Fibroblast of lung (primary cell): Measurements from ENCODE around the gene PTPRE. TPM values are rescaled to one million over a fixed set of nuclear protein-coding genes. Genes with fewer than 3 reads are reported as not detected.

Source experiments
- DNase-seq, 2 donors: peaks; one replicate each; pipeline versions ENCODE4 v3.0.0 to v3.0.0-alpha.2; 2010; ENCODE audit warnings: low read depth in 2 of 2
- H2AFZ ChIP-seq: 2 replicates; pipeline ENCODE4 v1.5.1; 2012; ENCODE audit warnings: low read length, control low read depth, inconsistent platforms
- H3K27ac ChIP-seq: 2 replicates; pipeline ENCODE4 v1.5.1; 2011; ENCODE audit warnings: low read length, control low read depth; ENCODE audit not compliant: insufficient read depth
- H3K27me3 ChIP-seq: 2 replicates; pipeline ENCODE4 v1.5.1; 2011; ENCODE audit warnings: mild to moderate bottlenecking, low read length; ENCODE audit not compliant: control insufficient read depth, insufficient read depth
- H3K36me3 ChIP-seq: 2 replicates; pipeline ENCODE4 v1.5.1; 2011; ENCODE audit warnings: low read length; ENCODE audit not compliant: control insufficient read depth, insufficient read depth
- H3K4me1 ChIP-seq: 2 replicates; pipeline ENCODE4 v1.5.1; 2011; ENCODE audit warnings: low read length; ENCODE audit not compliant: control insufficient read depth, insufficient read depth; ENCODE audit errors: extremely low read depth
- H3K4me2 ChIP-seq: 2 replicates; pipeline ENCODE4 v1.5.1; 2011; ENCODE audit warnings: low read length, control low read depth; ENCODE audit not compliant: insufficient read depth; ENCODE audit errors: extremely low read depth
- H3K4me3 ChIP-seq, 4 experiments: fragments of 200-600 bp in 1 of 4; sonication (generic) in 1 of 4; replicated peaks in 1 of 4; 2 replicates each; pipeline ENCODE4 v1.5.1; 2011 to 2016; ENCODE audit warnings: low read length in 4 of 4, low read depth in 3 of 4, mild to moderate bottlenecking in 3 of 4, control low read depth in 2 of 4, inconsistent platforms in 1 of 4, mixed read lengths in 1 of 4; ENCODE audit not compliant: insufficient read depth in 1 of 4; ENCODE audit errors: control extremely low read depth in 1 of 4
- H3K79me2 ChIP-seq: 2 replicates; pipeline ENCODE4 v1.5.1; 2012; ENCODE audit warnings: mild to moderate bottlenecking, low read length, inconsistent platforms; ENCODE audit not compliant: control insufficient read depth, insufficient read depth
- H3K9ac ChIP-seq: 2 replicates; pipeline ENCODE4 v1.5.1; 2011; ENCODE audit warnings: mild to moderate bottlenecking, low read length, control low read depth; ENCODE audit not compliant: insufficient read depth
- H3K9me3 ChIP-seq: 2 replicates; pipeline ENCODE4 v1.5.1; 2012; ENCODE audit warnings: low read depth, low read length; ENCODE audit not compliant: control insufficient read depth, insufficient read depth
- H4K20me1 ChIP-seq: 2 replicates; pipeline ENCODE4 v1.5.1; 2011; ENCODE audit warnings: low read length; ENCODE audit not compliant: control insufficient read depth, insufficient read depth; ENCODE audit errors: extremely low read depth
- CTCF ChIP-seq, 2 donors: IDR thresholded peaks in 1 of 2; conservative IDR thresholded peaks in 1 of 2; 1 replicate in 1 of 2; 2 replicates in 1 of 2; pipeline ENCODE4 v1.5.1; 2011 to 2012; ENCODE audit warnings: low read length in 2 of 2, control low read depth in 1 of 2, inconsistent platforms in 1 of 2, low read depth in 1 of 2, mild to moderate bottlenecking in 1 of 2
- EZH2 ChIP-seq: IDR thresholded peaks from 2 replicates; pipeline ENCODE4 v1.5.1; 2012; ENCODE audit warnings: low read length, control low read depth, mild to moderate bottlenecking; ENCODE audit errors: missing control alignments
- polyA plus RNA-seq, 2 donors: library from polyadenylated mRNA; depleted of rRNA in 1 of 2; stranded (reverse) in 1 of 2; unstranded in 1 of 2; fragments of >200 nt; gene quantifications; 2 replicates each; pipeline ENCODE4 v1.2.1, GENCODE V29; 2011 to 2012; ENCODE audit warnings: missing spikeins in 1 of 2
- total RNA-seq: library from RNA; depleted of rRNA; stranded (reverse); fragments of >200 nt; gene quantifications from 2 replicates; pipeline ENCODE4 v1.2.1, GENCODE V29; 2014

Gene PTPRE
- total and polyA plus RNA-seq, 2 donors (not counting 1 experiment from before 2014, with no cell fraction given), result 0.75 to 1.8 TPM

GRCh38 chr10:128055061-128055868 lies 148.4 kb downstream of the PTPRE start:
- Histone ChIP-seq H2AFZ (no peak overlapping the region), H3K79me2 (no peaks in the 10 kb centered on the region), H3K36me3 (no peaks in the 10 kb centered on the region), H3K4me3 (no peak overlapping the region), H3K27me3 (no peaks in the 10 kb centered on the region), H3K9me3 (no peaks in the 10 kb centered on the region), H3K4me1 (no peaks in the 10 kb centered on the region), H3K9ac (no peak overlapping the region), H3K4me2 (no peak overlapping the region), H4K20me1 (no peaks in the 10 kb centered on the region), H3K27ac (no peak overlapping the region)
- TF ChIP-seq EZH2 (no peak), CTCF (conservative IDR thresholded peaks at IDR 0.05 in 1 of 2, IDR thresholded peaks at IDR 0.05 in 1 of 2; ENCODE audit: low read depth in 1 of 2, low read length in 2 of 2) (no peak)
- DNase-seq, result no peak

GRCh38 chr10:128056303-128057050 lies 149.6 kb downstream of the PTPRE start:
- Histone ChIP-seq H3K27me3 (no peaks in the 10 kb centered on the region), H3K4me2 (no peak overlapping the region), H3K4me3 (no peak overlapping the region), H4K20me1 (no peaks in the 10 kb centered on the region), H2AFZ (no peak overlapping the region), H3K4me1 (no peaks in the 10 kb centered on the region), H3K9ac (no peak overlapping the region), H3K36me3 (no peaks in the 10 kb centered on the region), H3K9me3 (no peaks in the 10 kb centered on the region), H3K27ac (no peak overlapping the region), H3K79me2 (no peaks in the 10 kb centered on the region)
- DNase-seq, result no peak
- TF ChIP-seq CTCF (conservative IDR thresholded peaks at IDR 0.05 in 1 of 2, IDR thresholded peaks at IDR 0.05 in 1 of 2; ENCODE audit: low read depth in 1 of 2, low read length in 2 of 2) (no peak), EZH2 (no peak)

- no peaks in the 10 kb centered on the region for H3K27me3 ChIP-seq
- no peak overlapping the region for H3K27ac ChIP-seq
- H2AFZ ChIP-seq, result no peak overlapping the region
- H3K4me3 ChIP-seq, result no peak overlapping the region
- no peak for DNase-seq
- no peak overlapping the region for H3K9ac ChIP-seq
- TF ChIP-seq CTCF (conservative IDR thresholded peaks at IDR 0.05 in 1 of 2, IDR thresholded peaks at IDR 0.05 in 1 of 2; ENCODE audit: low read depth in 1 of 2, low read length in 2 of 2) (no peak), EZH2 (no peak)
- H3K79me2 ChIP-seq, result no peaks in the 10 kb centered on the region
- H3K4me2 ChIP-seq, result no peak overlapping the region
- no peaks in the 10 kb centered on the region for H4K20me1 ChIP-seq
- no peaks in the 10 kb centered on the region for H3K4me1 ChIP-seq
- no peaks in the 10 kb centered on the region for H3K36me3 ChIP-seq
- no peaks in the 10 kb centered on the region for H3K9me3 ChIP-seq
These were observed 151.3 kb downstream of the PTPRE start for GRCh38 chr10:128058106-128058749.
